ENCODE data around the gene DGCR6.
"Not testable (repeated sequence)": the region's sequence is repeated elsewhere in the genome, so short reads cannot be mapped to it uniquely, and the experiment has no call there.

Gene DGCR6

GRCh38 chr22:18905540-18906409, at the start of gene DGCR6:
Gene DGCR6 (plus strand): TSS chr22:18906320. CDS start chr22:18906375, 55 bp downstream.
- no peak for DNase-seq (ENCODE audit: low read depth in 3 of 3, low spot score in 1 of 3)

- DNase-seq (ENCODE audit: low read depth in 3 of 3, low spot score in 1 of 3): not testable (repeated sequence)
Measured at GRCh38 chr22:18859314-18859713, 46.8 kb upstream of the DGCR6 start.

- peak; percentile 7 to 65 (median 30) for DNase-seq (ENCODE audit: low read depth in 3 of 3, low spot score in 1 of 3)
Measured at GRCh38 chr22:18881260-18881659, 24.9 kb upstream of the DGCR6 start.

GRCh38 chr22:18884465-18884864, 21.7 kb upstream of the DGCR6 start:
- not testable (repeated sequence) for DNase-seq (ENCODE audit: low read depth in 3 of 3, low spot score in 1 of 3)

GRCh38 chr22:18888115-18888514, 18.0 kb upstream of the DGCR6 start:
- no peak for DNase-seq (ENCODE audit: low read depth in 3 of 3, low spot score in 1 of 3)

GRCh38 chr22:18890510-18891192, 15.5 kb upstream of the DGCR6 start:
- DNase-seq (ENCODE audit: low read depth in 3 of 3, low spot score in 1 of 3): not testable (repeated sequence)

GRCh38 chr22:18893775-18894174, 12.3 kb upstream of the DGCR6 start:
- not testable (repeated sequence) for DNase-seq (ENCODE audit: low read depth in 3 of 3, low spot score in 1 of 3)

GRCh38 chr22:18896037-18896657, 10.0 kb upstream of the DGCR6 start:
- not testable (repeated sequence) for DNase-seq (ENCODE audit: low read depth in 3 of 3, low spot score in 1 of 3)

- not testable (repeated sequence) for DNase-seq (ENCODE audit: low read depth in 3 of 3, low spot score in 1 of 3)
Measured at GRCh38 chr22:18906410-18906745, 258 bp downstream of the DGCR6 start.

GRCh38 chr22:18906896-18907295, 776 bp downstream of the DGCR6 start:
- DNase-seq (ENCODE audit: low read depth in 3 of 3, low spot score in 1 of 3): no peak

GRCh38 chr22:18909556-18909955, 3.4 kb downstream of the DGCR6 start:
- no peak for DNase-seq (ENCODE audit: low read depth in 3 of 3, low spot score in 1 of 3)

GRCh38 chr22:18911535-18911934, 5.4 kb downstream of the DGCR6 start:
- not testable (repeated sequence) for DNase-seq (ENCODE audit: low read depth in 3 of 3, low spot score in 1 of 3)

GRCh38 chr22:18912264-18912946, 6.3 kb downstream of the DGCR6 start:
- not testable (repeated sequence) for DNase-seq (ENCODE audit: low read depth in 3 of 3, low spot score in 1 of 3)

- not testable (repeated sequence) for DNase-seq (ENCODE audit: low read depth in 3 of 3, low spot score in 1 of 3)
Measured at GRCh38 chr22:18914558-18914957, 8.4 kb downstream of the DGCR6 start.

GRCh38 chr22:18915550-18915949, 9.4 kb downstream of the DGCR6 start:
- DNase-seq (ENCODE audit: low read depth in 3 of 3, low spot score in 1 of 3): not testable (repeated sequence)

GRCh38 chr22:18917818-18918217, 11.7 kb downstream of the DGCR6 start:
- not testable (repeated sequence) for DNase-seq (ENCODE audit: low read depth in 3 of 3, low spot score in 1 of 3)

GRCh38 chr22:18920257-18920902, 14.3 kb downstream of the DGCR6 start:
- not testable (repeated sequence) for DNase-seq (ENCODE audit: low read depth in 3 of 3, low spot score in 1 of 3)

- DNase-seq (ENCODE audit: low read depth in 3 of 3, low spot score in 1 of 3): no peak
Measured at GRCh38 chr22:18925368-18926064, 19.4 kb downstream of the DGCR6 start.

- DNase-seq (ENCODE audit: low read depth in 3 of 3, low spot score in 1 of 3): no peak
Measured at GRCh38 chr22:18927020-18927419, 20.9 kb downstream of the DGCR6 start.

GRCh38 chr22:18927573-18927972, 21.5 kb downstream of the DGCR6 start:
- DNase-seq (ENCODE audit: low read depth in 3 of 3, low spot score in 1 of 3): no peak

Measured in stimulated activated CD4-positive, alpha-beta T cell treated with anti-CD3 and anti-CD28 coated beads, TNF-alpha, amount 100 ng/mL, for 1 hour (primary cell).